GM23248 (cell line): ENCODE results near the gene GABBR2.

Experiments
- EZH2 ChIP-seq: fragments of 200-600 bp; sonication (generic); IDR thresholded peaks from 2 replicates; pipeline ENCODE4 v1.6.1; 2018; ENCODE audit warnings: antibody characterized with exemption, mild to moderate bottlenecking; ENCODE audit not compliant: insufficient read depth, poor library complexity, severe bottlenecking
- EZH2phosphoT487 ChIP-seq: fragments of 200-600 bp; sonication (generic); IDR thresholded peaks from 2 replicates; pipeline ENCODE4 v1.6.1; 2018; ENCODE audit warnings: antibody characterized with exemption, moderate library complexity, mild to moderate bottlenecking, low read depth; ENCODE audit not compliant: insufficient read depth

DNA sequence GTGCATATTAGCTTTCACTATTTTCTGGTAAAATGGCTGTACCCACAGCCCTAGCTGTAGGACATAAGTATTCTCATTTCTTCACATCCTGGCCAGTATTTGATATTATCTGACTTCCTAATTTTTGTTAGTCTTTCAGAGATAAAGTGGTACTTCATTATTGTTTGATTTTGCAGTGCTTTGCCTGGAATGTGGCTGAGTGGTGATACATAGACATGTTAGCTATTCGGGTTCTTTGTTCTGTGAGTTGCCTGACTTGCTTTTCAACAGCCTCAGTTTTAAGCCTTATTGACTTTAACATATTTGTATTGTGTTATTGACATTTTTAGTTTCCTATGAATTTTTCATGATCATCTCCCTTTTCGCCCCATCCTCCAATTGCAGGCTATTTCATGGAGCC, 161.1 kb downstream of the GABBR2 start:
- TF ChIP-seq EZH2 (no peak), EZH2phosphoT487 (no peak)
